Spleen (tissue), 11 donors: Measurements from ENCODE around the gene EBPL. TPM values are rescaled to one million over a fixed set of nuclear protein-coding genes. Genes with fewer than 3 reads are reported as not detected.

Experiments used
- DNase-seq: peaks from one replicate; pipeline ENCODE4 v3.0.0-alpha.2; 2020
- H3K27ac ChIP-seq, 8 donors: fragments of 200-600 bp; sonication (generic) in 7 of 8; 1 replicate in 4 of 8; 2 replicates in 4 of 8; pipeline versions ENCODE4 v1.5.0 to v1.8.0; 2016 to 2021; ENCODE audit warnings: inconsistent platforms in 4 of 8, mild to moderate bottlenecking in 4 of 8, moderate library complexity in 1 of 8
- H3K27me3 ChIP-seq, 7 donors: fragments of 200-600 bp; sonication (generic) in 6 of 7; replicated peaks in 1 of 7; 1 replicate in 4 of 7; 2 replicates in 3 of 7; pipeline versions ENCODE4 v1.5.0 to v1.8.0; 2016 to 2021; ENCODE audit warnings: inconsistent platforms in 3 of 7, mild to moderate bottlenecking in 1 of 7
- H3K36me3 ChIP-seq, 6 donors: fragments of 200-600 bp; sonication (generic) in 5 of 6; 1 replicate in 4 of 6; 2 replicates in 2 of 6; pipeline versions ENCODE4 v1.5.0 to v1.8.0; 2016 to 2021; ENCODE audit warnings: inconsistent platforms in 2 of 6
- H3K4me1 ChIP-seq, 6 donors: fragments of 200-600 bp; sonication (generic) in 5 of 6; 1 replicate in 3 of 6; 2 replicates in 3 of 6; pipeline versions ENCODE4 v1.5.0 to v1.8.0; 2016 to 2021; ENCODE audit warnings: inconsistent platforms in 3 of 6
- H3K4me3 ChIP-seq, 8 donors: fragments of 200-600 bp; sonication (generic) in 7 of 8; 1 replicate in 4 of 8; 2 replicates in 4 of 8; pipeline versions ENCODE4 v1.5.0 to v1.8.0; 2016 to 2021; ENCODE audit warnings: inconsistent platforms in 4 of 8, mild to moderate bottlenecking in 4 of 8, moderate library complexity in 2 of 8
- H3K9me3 ChIP-seq, 8 donors: fragments of 200-600 bp; sonication (generic) in 7 of 8; 1 replicate in 4 of 8; 2 replicates in 4 of 8; pipeline versions ENCODE4 v1.5.0 to v1.8.0; 2016 to 2021; ENCODE audit warnings: inconsistent platforms in 4 of 8
- POLR2A ChIP-seq, 3 donors: fragments of 450-650 bp; IDR thresholded peaks; one replicate each; pipeline ENCODE4 v1.5.1; 2017; ENCODE audit warnings: antibody characterized with exemption in 3 of 3, mild to moderate bottlenecking in 1 of 3
- POLR2AphosphoS5 ChIP-seq, 3 donors: sonication (generic); formaldehyde crosslinking; IDR thresholded peaks; one replicate each; pipeline ENCODE4 v1.5.1; 2017; ENCODE audit warnings: antibody characterized with exemption in 3 of 3
- WGBS, 5 donors: extraction: QIAGEN DNeasy Blood & Tissue Kit in 3 of 5; methylation state at CpG; one replicate each; pipeline versions ENCODE4 v1.1.5 to v1.1.7; 2013 to 2018; 5-methylcytosine and 5-hydroxymethylcytosine counted together
- intact Hi-C: fragments of 100-400 bp; cut with DNase I; formaldehyde crosslinking; loops from one replicate; pipeline ENCODE4 v1.15.0; 2023; ENCODE audit warnings: low total_unique reads
- polyA plus RNA-seq, 3 donors: library from polyadenylated mRNA; stranded (reverse); fragments of 200-250 nt; gene quantifications; one replicate each; pipeline ENCODE4 v1.2.1, GENCODE V29; 2013
- total RNA-seq, 7 donors: library from RNA; depleted of rRNA in 3 of 7; stranded (reverse); fragments of >200 nt in 3 of 7; fragmentation: NEBNext Ultra II Directional in 4 of 7; extraction: Animal tissue kit (Norgen Biotek cat#: 25700) in 4 of 7; gene quantifications; one replicate each; pipeline versions ENCODE4 v1.1.0 to v1.2.1, GENCODE V29; 2016 to 2021
- TF ChIP-seq, protein P1 (sequence below), 11 experiments: fragments of 200-600 bp in 7 of 11; fragments of 450-650 bp in 4 of 11; sonication (generic) in 4 of 11; IDR thresholded peaks in 8 of 11; conservative IDR thresholded peaks in 3 of 11; 1 replicate in 7 of 11; 2 replicates in 4 of 11; pipeline versions ENCODE4 v1.4.0 to v1.8.0; 2016 to 2021; ENCODE audit warnings: antibody characterized with exemption in 11 of 11, inconsistent platforms in 4 of 11, mild to moderate bottlenecking in 1 of 11
- donor health status: healthy with polysubstance abuse.
- donor health status: DM: no; HTN: no; CAD: no; lungs with moderate emphysema.
- donor health status: DM: no; HTN: no; CAD: no.
- donor health status: Bipolar disorder and iron deficiency.
- donor health status: healthy.
- donor health status: DM: no; HTN: no; CAD: no.
- donor health status: DM: yes; HTN: yes; CAD: no.

EBPL gene
- total and polyA plus RNA-seq, 10 donors: 20.1 to 69.4 (median 33.8) TPM

DNA sequence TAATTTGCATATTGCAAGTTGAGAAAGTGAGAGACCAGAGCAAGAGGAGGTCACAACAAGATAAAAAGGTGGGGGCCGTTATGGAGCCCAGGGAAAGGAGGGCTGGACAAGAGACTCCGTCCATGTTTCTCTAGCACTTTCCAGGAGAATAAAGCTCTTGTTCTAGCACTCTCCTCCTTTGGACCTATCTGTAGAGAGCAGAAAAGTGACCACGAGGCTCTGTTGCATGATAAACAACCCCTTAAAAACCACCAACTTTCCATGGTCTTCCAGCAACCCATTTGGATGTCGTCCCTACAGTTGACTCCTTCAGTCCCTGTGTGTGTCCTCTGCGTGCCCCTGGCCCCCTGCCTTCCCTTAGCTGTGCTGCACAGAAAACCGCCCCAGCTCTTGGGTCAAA is 67.1 kb downstream of the EBPL start:
- WGBS, 5 donors: 83 to 94% (median 92%) methylated on average over 6 of the region's 6 CpGs
- H3K36me3 ChIP-seq: no peaks in the 10 kb centered on the region

DNA sequence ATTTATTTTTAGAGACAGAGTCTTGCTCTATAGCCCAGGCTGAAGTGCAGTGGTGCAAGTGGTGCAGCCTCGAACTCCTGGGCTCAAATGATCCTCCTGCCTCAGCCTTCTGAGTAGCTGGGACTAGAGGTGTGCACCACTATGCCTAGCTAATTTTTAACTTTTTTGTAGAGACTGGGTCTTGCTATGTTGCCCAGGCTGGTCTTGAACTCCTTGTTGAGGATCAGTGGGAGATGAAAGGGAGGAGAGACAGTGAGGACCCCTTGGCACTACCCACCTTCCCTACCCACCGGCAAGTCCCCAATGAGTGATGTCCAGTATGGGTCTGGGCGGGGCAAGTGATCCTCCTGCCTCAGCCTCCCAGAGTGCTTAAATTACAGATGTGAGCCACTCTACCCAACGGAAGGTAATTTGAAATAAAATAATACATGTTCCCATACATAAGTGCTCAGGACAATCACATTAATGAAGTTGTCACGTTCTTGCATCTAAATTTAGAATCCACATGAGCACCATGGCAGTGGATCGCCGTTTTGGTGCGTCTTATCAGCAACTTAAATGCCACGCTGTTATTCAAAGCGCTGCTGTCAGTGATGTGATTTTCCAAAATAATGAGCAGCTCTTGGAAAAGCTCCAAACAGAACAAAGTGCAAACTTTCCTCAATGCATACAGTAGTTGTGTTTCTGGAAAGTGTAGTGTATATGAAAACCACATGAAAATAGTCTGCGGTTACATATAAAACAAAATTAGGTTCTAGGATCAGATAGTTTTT is 68.9 kb downstream of the EBPL start:
- Histone ChIP-seq H3K4me3 (no peak overlapping the region), H3K27ac (no peak overlapping the region), H3K4me1 (peaks cover 0 to 32% (median 14%) of the 10 kb centered on the region in 6 donors), H3K9me3 (no peaks in the 10 kb centered on the region), H3K27me3 (no peaks in the 10 kb centered on the region), H3K36me3 (no peaks in the 10 kb centered on the region)
- DNase-seq: no peak
- TF ChIP-seq POLR2A (IDR thresholded peaks at IDR 0.05) (no peak), POLR2AphosphoS5 (IDR thresholded peaks at IDR 0.05) (no peak)
- TF ChIP-seq, protein P1, sequence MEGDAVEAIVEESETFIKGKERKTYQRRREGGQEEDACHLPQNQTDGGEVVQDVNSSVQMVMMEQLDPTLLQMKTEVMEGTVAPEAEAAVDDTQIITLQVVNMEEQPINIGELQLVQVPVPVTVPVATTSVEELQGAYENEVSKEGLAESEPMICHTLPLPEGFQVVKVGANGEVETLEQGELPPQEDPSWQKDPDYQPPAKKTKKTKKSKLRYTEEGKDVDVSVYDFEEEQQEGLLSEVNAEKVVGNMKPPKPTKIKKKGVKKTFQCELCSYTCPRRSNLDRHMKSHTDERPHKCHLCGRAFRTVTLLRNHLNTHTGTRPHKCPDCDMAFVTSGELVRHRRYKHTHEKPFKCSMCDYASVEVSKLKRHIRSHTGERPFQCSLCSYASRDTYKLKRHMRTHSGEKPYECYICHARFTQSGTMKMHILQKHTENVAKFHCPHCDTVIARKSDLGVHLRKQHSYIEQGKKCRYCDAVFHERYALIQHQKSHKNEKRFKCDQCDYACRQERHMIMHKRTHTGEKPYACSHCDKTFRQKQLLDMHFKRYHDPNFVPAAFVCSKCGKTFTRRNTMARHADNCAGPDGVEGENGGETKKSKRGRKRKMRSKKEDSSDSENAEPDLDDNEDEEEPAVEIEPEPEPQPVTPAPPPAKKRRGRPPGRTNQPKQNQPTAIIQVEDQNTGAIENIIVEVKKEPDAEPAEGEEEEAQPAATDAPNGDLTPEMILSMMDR (IDR thresholded peaks at IDR 0.05 in 8 of 11, conservative IDR thresholded peaks at IDR 0.05 in 3 of 11): no peak
- WGBS, 5 donors: 67 to 81% (median 76%) methylated on average over 11 of the region's 11 CpGs
- intact Hi-C loops: no loop called here

More for the DNA sequence above, 67.1 kb downstream of the EBPL start:
- no peak for TF ChIP-seq POLR2A (IDR thresholded peaks at IDR 0.05)
- TF ChIP-seq POLR2AphosphoS5 (IDR thresholded peaks at IDR 0.05): no peak
- TF ChIP-seq, protein P1 (IDR thresholded peaks at IDR 0.05 in 8 of 11, conservative IDR thresholded peaks at IDR 0.05 in 3 of 11): no peak
- Histone ChIP-seq H3K27ac (no peak overlapping the region), H3K4me1 (peaks cover 0 to 50% (median 27%) of the 10 kb centered on the region in 6 donors), H3K9me3 (no peaks in the 10 kb centered on the region), H3K4me3 (no peak overlapping the region), H3K27me3 (no peaks in the 10 kb centered on the region)
- intact Hi-C loops: no loop called here
- DNase-seq: no peak

DNA sequence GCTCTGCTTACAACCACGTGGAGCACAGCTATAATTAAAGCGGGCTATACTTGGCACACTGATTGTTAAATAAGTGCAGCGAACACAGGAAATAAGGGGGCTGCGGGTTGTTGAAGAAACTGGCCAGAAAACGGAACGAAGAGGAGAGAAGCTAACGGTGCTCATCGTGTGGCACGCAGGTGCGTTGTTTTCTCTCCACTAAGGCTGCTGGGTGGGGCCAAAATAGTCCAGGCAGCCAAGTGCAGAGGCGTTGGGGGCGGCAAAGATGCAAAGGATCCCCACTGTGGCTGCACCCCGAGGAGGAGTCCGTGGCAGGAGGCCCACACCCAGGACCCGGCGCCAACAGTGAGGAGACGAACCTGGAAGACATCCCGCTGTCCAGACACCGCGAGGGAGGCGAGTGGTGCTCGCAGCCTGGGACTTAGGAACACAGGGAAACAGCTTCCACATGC is 71.1 kb downstream of the EBPL start:
- peak; percentile 14 to 57 (median 28) for TF ChIP-seq POLR2AphosphoS5 (IDR thresholded peaks at IDR 0.05)
- TF ChIP-seq, protein P1 (IDR thresholded peaks at IDR 0.05 in 8 of 11, conservative IDR thresholded peaks at IDR 0.05 in 3 of 11): no peak
- peak overlapping the region in 3 of 8 donors; percentile 4 to 61 (median 9) for H3K4me3 ChIP-seq
- H3K27ac ChIP-seq: peak overlapping the region in 4 of 8 donors; percentile 43 to 80 (median 48)
- no peaks in the 10 kb centered on the region for H3K9me3 ChIP-seq
- intact Hi-C loops: no loop called here
- WGBS, 5 donors: 20 to 87% (median 58%) methylated on average over 19 to 22 of the region's 22 CpGs
- no peaks in the 10 kb centered on the region for H3K36me3 ChIP-seq
- no peaks in the 10 kb centered on the region for H3K27me3 ChIP-seq
- peak; percentile 88 for DNase-seq
- H3K4me1 ChIP-seq: peaks cover 0 to 36% (median 14%) of the 10 kb centered on the region in 6 donors

DNA sequence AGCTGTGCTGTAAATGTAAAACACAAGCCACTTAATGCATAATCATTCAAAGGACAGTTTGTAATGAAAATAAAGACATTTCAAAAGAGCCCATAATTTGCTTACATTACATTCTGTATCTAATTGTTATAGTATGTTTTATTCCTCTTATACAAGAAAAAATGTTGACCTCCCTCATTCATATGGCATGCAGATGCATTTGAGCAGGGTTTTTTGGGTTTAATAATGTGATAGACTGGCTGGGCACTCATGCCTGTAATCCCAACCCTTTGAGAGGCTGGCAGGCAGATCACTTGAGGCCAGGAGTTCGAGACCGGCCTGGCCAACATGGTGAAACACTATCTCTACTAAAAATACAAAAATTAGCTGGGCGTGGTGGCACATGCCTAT is 74.6 kb downstream of the EBPL start:
- intact Hi-C loops: no loop called here
- WGBS, 5 donors: 76 to 94% (median 90%) methylated on average over 3 of the region's 3 CpGs

More for the DNA sequence above, 74.6 kb downstream of the EBPL start:
- Histone ChIP-seq H3K4me3 (no peak overlapping the region), H3K4me1 (peaks cover 0 to 32% (median 12%) of the 10 kb centered on the region in 6 donors), H3K36me3 (no peaks in the 10 kb centered on the region), H3K27ac (peak overlapping the region; percentile 33 to 78 (median 61)), H3K27me3 (no peaks in the 10 kb centered on the region), H3K9me3 (peaks cover 0 to 8% (median 5%) of the 10 kb centered on the region in 8 donors)
- TF ChIP-seq POLR2AphosphoS5 (IDR thresholded peaks at IDR 0.05) (no peak), POLR2A (IDR thresholded peaks at IDR 0.05) (no peak)
- TF ChIP-seq, protein P1 (IDR thresholded peaks at IDR 0.05 in 8 of 11, conservative IDR thresholded peaks at IDR 0.05 in 3 of 11): no peak
- no peak for DNase-seq
